Renal cortical epithelial cell (primary cell): ENCODE results near the gene GALNT12. TPM values are rescaled to one million over a fixed set of nuclear protein-coding genes. Genes with fewer than 3 reads are reported as not detected.

Source experiments
- DNase-seq: peaks from one replicate; pipeline ENCODE4 v3.0.0-alpha.2; 2011; ENCODE audit warnings: low read depth
- total RNA-seq: library from RNA; depleted of rRNA; stranded (reverse); fragments of >200 nt; gene quantifications from 2 replicates; pipeline ENCODE4 v1.2.3, GENCODE V29; 2014

The GALNT12 gene
- total RNA-seq, 1 donor from 2014 or later, result 4.3 TPM

- peak; percentile 70 for DNase-seq
Observed at GRCh38 chr9:98860871-98861293, 53.4 kb downstream of the GALNT12 start.

DNA sequence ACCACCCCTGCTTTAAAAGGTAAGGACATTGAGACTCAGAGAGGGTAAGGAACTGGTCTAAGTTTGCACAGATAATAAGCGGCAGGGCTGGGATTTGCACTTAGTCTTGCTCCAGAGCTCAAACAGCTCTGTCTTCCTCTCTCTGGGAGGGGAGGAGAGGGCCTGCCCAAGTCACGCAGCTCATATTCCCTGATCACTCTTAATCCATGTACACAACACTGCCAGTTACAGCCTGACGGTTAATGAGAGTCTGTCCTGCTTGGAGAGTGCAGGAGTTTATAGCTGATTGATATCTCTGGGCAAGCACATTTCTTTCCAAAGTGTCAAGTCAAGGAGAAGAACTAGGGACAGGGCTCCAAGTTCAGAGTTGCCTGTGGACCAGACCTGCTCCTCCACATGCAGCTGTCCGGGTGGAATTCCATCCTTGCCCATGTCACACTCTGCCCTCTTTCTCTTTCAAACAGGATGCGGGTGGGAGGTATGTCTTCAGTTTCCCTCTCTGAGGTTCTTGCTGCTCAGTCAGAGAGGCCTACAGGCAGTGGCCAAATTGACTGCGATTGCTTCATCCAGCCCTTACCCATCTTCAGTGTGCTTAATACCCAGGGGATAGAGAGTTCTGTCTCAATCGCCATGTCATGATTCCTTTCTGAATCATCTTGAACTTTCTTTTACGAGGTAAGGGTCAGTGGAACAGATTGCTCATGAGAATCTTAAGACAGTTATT, 54.5 kb downstream of the GALNT12 start:
- peak; percentile 83 for DNase-seq

DNA sequence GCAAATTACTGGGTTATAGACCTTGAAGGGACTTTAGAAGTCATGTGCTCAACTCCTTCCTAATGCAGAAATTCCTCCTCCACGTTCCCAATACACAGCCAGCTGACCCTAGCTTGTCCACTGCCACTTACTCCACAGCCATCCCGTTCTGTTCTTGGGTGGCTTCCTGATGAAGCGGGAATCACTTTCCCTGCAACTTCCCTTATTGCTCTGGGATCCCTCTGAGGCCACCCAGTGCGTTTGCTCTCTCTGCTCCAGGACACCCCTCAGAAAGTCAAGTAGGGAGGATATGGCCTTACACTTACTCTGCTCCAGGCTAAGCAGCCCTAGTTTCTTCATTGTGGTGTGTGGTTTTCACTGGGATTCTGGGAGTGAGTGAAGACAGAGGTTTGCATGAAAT, 55.5 kb downstream of the GALNT12 start:
- DNase-seq, result no peak

GRCh38 chr9:98864281-98865174, 57.1 kb downstream of the GALNT12 start:
- peak; percentile 18 for DNase-seq

GRCh38 chr9:98865284-98865875, 57.9 kb downstream of the GALNT12 start:
- DNase-seq, result no peak

DNA sequence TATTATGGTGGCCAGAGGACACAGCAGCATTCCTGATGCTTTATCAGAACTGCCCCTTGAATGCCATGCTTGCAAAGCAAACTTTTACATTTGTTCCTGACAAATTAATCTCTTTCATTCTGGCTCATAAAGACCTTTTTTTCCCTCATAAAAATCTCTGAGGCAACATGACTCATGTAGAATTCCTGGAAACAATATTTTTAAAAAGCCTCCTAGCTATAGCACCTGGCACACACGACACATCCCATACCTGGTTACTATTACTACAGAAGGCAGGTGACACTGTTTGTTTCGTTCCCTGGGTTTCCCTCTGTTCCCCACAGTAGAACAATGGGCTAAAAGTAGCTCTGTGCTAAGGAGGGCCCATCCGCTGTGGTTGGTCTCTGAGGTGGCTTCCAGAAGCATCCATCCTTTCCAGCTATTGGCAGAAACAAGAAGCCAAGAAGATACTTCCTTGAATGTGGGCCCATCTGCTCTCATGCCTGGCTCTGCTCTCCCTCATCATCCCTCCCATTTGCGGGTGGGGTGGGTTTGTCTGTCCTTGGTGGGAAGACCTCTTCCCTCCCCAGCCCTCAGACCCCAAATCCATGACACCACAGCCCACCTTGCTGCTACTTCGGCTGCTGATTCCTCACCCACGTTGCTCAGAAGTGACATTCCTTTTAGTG, 59.1 kb downstream of the GALNT12 start:
- DNase-seq, result no peak

DNA sequence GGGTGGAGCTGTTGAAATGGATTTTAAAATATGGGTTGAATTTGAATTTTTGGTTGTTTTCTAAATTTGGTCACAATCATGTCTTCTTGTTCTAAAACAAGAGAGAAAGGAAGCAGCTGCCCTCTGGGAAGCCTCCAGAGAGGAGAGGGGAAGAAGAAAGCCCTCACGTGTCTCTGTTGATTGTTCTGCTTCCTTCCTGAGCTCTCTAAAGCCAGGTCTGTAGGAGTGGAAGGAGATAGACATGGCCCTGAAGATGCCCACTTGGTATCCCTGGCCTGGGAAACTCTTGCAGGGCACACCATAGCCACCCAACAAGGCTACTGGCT, 59.6 kb downstream of the GALNT12 start:
- no peak for DNase-seq

GRCh38 chr9:98867429-98868168, 60.1 kb downstream of the GALNT12 start:
- peak; percentile 83 for DNase-seq

DNA sequence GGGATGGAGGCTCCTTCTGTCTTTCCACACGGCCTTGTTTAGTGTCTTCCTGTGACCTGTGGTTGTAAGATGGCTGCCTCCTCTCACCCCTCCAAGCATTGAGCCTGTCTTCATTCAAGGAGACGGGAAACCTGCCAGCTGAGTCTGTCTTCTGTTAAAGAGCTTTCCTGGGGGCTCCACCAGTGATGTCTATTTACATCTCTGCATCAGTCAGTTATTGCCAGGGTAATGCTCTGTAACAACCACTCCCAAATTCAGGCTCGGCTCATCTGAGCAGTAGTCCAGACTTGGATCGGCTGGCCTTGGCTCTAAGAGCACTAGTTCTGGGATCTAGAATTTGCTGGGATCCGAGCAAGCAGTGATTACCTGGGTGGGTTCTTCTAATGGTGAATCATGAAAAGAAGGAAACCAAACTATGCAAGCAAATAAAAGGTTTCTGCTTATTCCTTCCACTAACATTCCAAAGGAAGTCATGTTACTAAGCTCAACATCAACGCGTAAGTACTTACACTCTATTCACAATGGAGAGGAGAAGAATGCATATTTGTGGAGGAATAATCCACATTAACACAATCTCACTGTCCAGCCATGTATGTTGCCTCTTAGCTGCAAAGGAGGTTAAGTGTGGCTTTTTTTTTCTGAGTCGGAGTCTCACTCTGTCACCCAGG, 61.7 kb downstream of the GALNT12 start:
- DNase-seq, result no peak

GRCh38 chr9:98869866-98870265, 62.4 kb downstream of the GALNT12 start:
- peak; percentile 38 for DNase-seq

- no peak for DNase-seq
Observed at GRCh38 chr9:98870782-98871557, 63.5 kb downstream of the GALNT12 start.

DNA sequence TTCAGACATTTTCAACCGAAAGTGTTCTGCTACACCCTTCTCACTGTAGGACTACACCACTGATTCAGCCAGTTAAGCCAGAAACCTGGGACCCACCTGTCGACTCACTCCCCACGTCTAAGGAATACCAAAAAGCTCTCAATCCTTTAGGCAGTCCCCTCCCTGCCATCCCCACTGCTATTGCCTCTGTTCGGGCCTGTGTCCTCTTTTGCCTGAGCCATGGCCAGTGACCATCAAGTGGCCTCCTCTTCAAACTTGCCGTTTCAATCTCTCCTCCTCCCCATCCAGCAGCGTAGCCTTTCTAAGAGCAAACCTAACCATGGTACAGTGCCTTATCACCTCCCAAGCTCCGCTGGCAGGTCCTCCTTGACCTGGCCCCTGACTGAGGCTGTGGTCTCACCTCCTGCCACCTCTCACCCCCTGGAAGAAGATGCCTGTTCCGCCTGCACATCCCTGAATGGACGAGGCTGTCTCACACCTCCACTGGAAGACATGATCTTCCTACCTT, 64.1 kb downstream of the GALNT12 start:
- DNase-seq, result no peak

DNA sequence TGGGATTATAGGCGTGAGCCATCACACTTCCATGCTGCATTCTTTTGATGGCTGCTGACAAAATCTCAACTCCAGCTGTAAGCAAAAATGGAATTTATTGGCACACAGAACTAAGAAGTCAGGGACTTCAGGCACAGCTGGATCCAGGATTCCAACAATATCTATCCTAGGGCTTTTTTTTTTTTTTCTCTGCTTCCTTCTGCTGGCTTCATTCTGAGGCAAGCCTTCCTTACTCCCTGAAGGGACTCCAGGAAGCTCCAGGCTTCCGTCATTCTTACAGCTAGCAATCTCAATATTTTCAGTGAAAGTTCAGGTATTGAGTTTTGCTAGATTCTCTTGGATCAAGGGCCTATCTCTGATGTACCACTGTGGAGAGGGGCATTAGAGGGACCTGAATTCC, 66.1 kb downstream of the GALNT12 start:
- DNase-seq, result no peak

GRCh38 chr9:98873951-98874371, 66.5 kb downstream of the GALNT12 start:
- DNase-seq, result peak; percentile 68

DNA sequence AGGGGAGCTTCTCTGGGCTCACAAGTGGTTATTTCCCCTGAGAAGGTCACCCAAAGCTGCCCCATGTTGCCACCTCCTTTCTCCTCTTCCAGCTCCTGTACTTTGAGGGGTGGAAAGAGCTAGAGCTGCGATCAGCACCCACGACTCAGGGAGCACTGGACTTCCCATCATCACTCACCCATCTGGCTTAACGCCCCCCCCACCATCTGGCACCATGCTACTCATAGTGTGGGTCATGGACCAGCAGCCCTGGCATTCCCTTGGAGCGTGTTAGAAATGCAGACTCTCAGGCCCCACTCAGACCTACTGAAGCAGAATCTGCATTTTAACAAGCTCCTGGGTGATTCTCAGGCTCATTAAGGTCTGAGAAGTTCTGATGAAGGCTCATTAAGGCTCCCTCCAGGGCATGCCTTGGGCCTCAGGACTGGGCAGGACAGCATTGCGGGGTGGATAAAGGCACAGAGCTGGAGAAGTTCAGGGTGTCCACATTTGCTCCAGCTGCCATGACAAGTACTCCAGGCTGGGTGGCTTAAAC, 67.3 kb downstream of the GALNT12 start:
- DNase-seq, result no peak

- DNase-seq, result no peak
Observed at GRCh38 chr9:98875536-98875935, 68.1 kb downstream of the GALNT12 start.

GRCh38 chr9:98877311-98877710, 69.8 kb downstream of the GALNT12 start:
- DNase-seq, result no peak

GRCh38 chr9:98879094-98879962, 71.9 kb downstream of the GALNT12 start:
- no peak for DNase-seq

DNA sequence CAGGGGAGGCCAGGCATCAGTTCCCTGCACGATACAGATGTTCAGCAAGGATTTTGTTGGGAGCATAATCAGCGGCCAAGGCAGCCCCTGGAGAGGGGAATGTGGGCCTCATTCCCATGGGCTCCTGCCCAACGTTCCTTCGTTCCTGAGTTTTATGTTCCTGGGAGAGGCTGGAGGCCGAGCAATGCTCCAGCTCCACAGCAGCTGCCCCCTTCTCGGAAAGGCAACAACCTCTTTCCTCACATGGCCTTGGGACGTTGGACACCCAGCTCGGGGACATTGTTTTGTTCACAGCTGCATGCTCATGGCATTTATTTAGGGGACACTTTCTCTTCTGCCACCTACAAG, 72.5 kb downstream of the GALNT12 start:
- DNase-seq, result no peak
